Body of pancreas (tissue), 4 donors: ENCODE results near the gene NRG3. TPM values are rescaled to one million over a fixed set of nuclear protein-coding genes. Genes with fewer than 3 reads are reported as not detected.

ENCODE experiments used
- ATAC-seq: fragments of 150-250 bp; one replicate; pipeline ENCODE4 v1.9.1; 2016
- DNase-seq, 4 donors: peaks; one replicate each; pipeline ENCODE4 v3.0.0-alpha.2; 2019
- H3K27ac ChIP-seq, 4 donors: fragments of 200-600 bp; sonication (generic); 1 replicate in 3 of 4; 2 replicates in 1 of 4; pipeline versions ENCODE4 v1.5.1 to v1.6.1; 2016 to 2019; ENCODE audit warnings: mild to moderate bottlenecking in 1 of 4, mixed read lengths in 1 of 4, moderate library complexity in 1 of 4
- H3K27me3 ChIP-seq, 2 donors: fragments of 200-600 bp; sonication (generic); one replicate each; pipeline ENCODE4 v1.6.0; 2016; ENCODE audit warnings: mild to moderate bottlenecking in 1 of 2
- H3K36me3 ChIP-seq, 2 donors: fragments of 200-600 bp; sonication (generic); replicated peaks in 1 of 2; 2 replicates each; pipeline ENCODE4 v1.5.1; 2016; ENCODE audit warnings: low read depth in 2 of 2; ENCODE audit not compliant: insufficient read depth in 1 of 2
- H3K4me1 ChIP-seq: fragments of 200-600 bp; sonication (generic); one replicate; pipeline ENCODE4 v1.6.0; 2016
- H3K4me3 ChIP-seq, 2 donors: fragments of 200-600 bp; sonication (generic); 1 replicate in 1 of 2; 2 replicates in 1 of 2; pipeline ENCODE4 v1.5.1; 2016 to 2019
- H3K9me3 ChIP-seq, 3 donors: fragments of 200-600 bp; sonication (generic); 1 replicate in 2 of 3; 2 replicates in 1 of 3; pipeline ENCODE4 v1.5.1; 2016
- CTCF ChIP-seq, 7 experiments: fragments of 450-650 bp in 4 of 7; fragments of 200-600 bp in 3 of 7; sonication (generic) in 3 of 7; IDR thresholded peaks; one replicate each; pipeline ENCODE4 v1.5.1; 2016 to 2019; ENCODE audit warnings: antibody characterized with exemption in 7 of 7
- POLR2A ChIP-seq, 3 donors: fragments of 450-650 bp; IDR thresholded peaks; one replicate each; pipeline ENCODE4 v1.6.1; 2016; ENCODE audit warnings: antibody characterized with exemption in 3 of 3, mild to moderate bottlenecking in 2 of 3
- WGBS, 2 donors: methylation state at CpG; one replicate each; pipeline ENCODE4 v1.1.5; 2017; 5-methylcytosine and 5-hydroxymethylcytosine counted together
- intact Hi-C: fragments of 100-400 bp; cut with DNase I; formaldehyde crosslinking; loops from one replicate; pipeline ENCODE4 v1.15.1; 2023
- total RNA-seq, 2 donors: library from RNA; depleted of rRNA; stranded (reverse); fragments of >200 nt; gene quantifications; one replicate each; pipeline ENCODE4 v1.1.0, GENCODE V29; 2016

The NRG3 gene
- total RNA-seq, 2 donors from 2014 or later: 0.26 TPM; not detected in 1

- no peak for DNase-seq
- Histone ChIP-seq H3K4me1 (peaks cover 6% of the 10 kb centered on the region), H3K27me3 (no peaks in the 10 kb centered on the region), H3K4me3 (no peak overlapping the region), H3K9me3 (no peaks in the 10 kb centered on the region), H3K36me3 (no peaks in the 10 kb centered on the region), H3K27ac (no peak overlapping the region)
- intact Hi-C loops: no loop called here
- 11 to 19% methylated on average over 10 of the region's 10 CpGs for whole genome bisulfite sequencing, 2 donors
- no peak for TF ChIP-seq CTCF (IDR thresholded peaks at IDR 0.05)
- no peak for TF ChIP-seq POLR2A (IDR thresholded peaks at IDR 0.05)
- peak; percentile 30 for ATAC-seq
Measured at GRCh38 chr10:82278401-82279182, 403.6 kb downstream of the NRG3 start.

- Histone ChIP-seq H3K9me3 (no peaks in the 10 kb centered on the region), H3K4me3 (no peak overlapping the region), H3K27ac (no peak overlapping the region), H3K4me1 (peaks cover 6% of the 10 kb centered on the region), H3K36me3 (no peaks in the 10 kb centered on the region), H3K27me3 (no peaks in the 10 kb centered on the region)
- 61 to 71% methylated on average over 8 of the region's 8 CpGs for WGBS, 2 donors
- ATAC-seq (no peak), DNase-seq (no peak)
- intact Hi-C loops: no loop called here
- no peak for TF ChIP-seq CTCF (IDR thresholded peaks at IDR 0.05)
- no peak for TF ChIP-seq POLR2A (IDR thresholded peaks at IDR 0.05)
Measured at GRCh38 chr10:82282782-82283456, 407.9 kb downstream of the NRG3 start.

GRCh38 chr10:82284180-82284579, 409.2 kb downstream of the NRG3 start:
- Histone ChIP-seq H3K4me3 (no peak overlapping the region), H3K9me3 (no peaks in the 10 kb centered on the region), H3K27me3 (no peaks in the 10 kb centered on the region), H3K27ac (no peak overlapping the region), H3K36me3 (no peaks in the 10 kb centered on the region), H3K4me1 (no peaks in the 10 kb centered on the region)
- 88 to 91% methylated on average over 2 of the region's 2 CpGs for WGBS, 2 donors
- ATAC-seq: no peak
- no peak for DNase-seq
- no peak for TF ChIP-seq CTCF (IDR thresholded peaks at IDR 0.05)
- no peak for TF ChIP-seq POLR2A (IDR thresholded peaks at IDR 0.05)
- intact Hi-C loops: no loop called here

- H3K9me3 ChIP-seq: no peaks in the 10 kb centered on the region
- no peak for TF ChIP-seq POLR2A (IDR thresholded peaks at IDR 0.05)
- no peak for TF ChIP-seq CTCF (IDR thresholded peaks at IDR 0.05)
- intact Hi-C loops: no loop called here
- ATAC-seq (no peak), DNase-seq (no peak)
- no peaks in the 10 kb centered on the region for H3K27me3 ChIP-seq
- H3K4me3 ChIP-seq: no peak overlapping the region
- 75% methylated on average over 6 of the region's 6 CpGs for WGBS, 2 donors
- no peaks in the 10 kb centered on the region for H3K36me3 ChIP-seq
- H3K4me1 ChIP-seq: no peaks in the 10 kb centered on the region
- no peak overlapping the region for H3K27ac ChIP-seq
Measured at GRCh38 chr10:82288461-82288881, 413.5 kb downstream of the NRG3 start.
